Measurements from ENCODE around the gene ABHD16B. TPM values are rescaled to one million over a fixed set of nuclear protein-coding genes. Genes with fewer than 3 reads are reported as not detected.
"Not testable (repeated sequence)": the region's sequence is repeated elsewhere in the genome, so short reads cannot be mapped to it uniquely, and the experiment has no call there.

Gene ABHD16B
- total and polyA plus RNA-seq, 7 experiments from 2014 or later, result 0.24 to 1.1 (median 0.65) TPM; not detected in 4

GRCh38 chr20:63873477-63873971 is 12.2 kb downstream of the ABHD16B start:
- Mint-ChIP-seq H3K9me3 (no peaks in the 10 kb centered on the region), H3K27ac (peak overlapping the region in 1 of 9 donors; percentile 85), H3K27me3 (no peaks in the 10 kb centered on the region), H3K36me3 (peaks cover 10 to 37% (median 17%) of the 10 kb centered on the region in 5 donors), H3K4me1 (peaks cover 3 to 14% (median 6%) of the 10 kb centered on the region in 7 donors), H3K4me3 (peak overlapping the region in 1 of 10 donors; percentile 35)
- intact Hi-C loops (cut with micrococcal nuclease), result no loop called here
- POLR2A ChIA-PET, result interaction anchor here (2.8 kb wide), 1 partner anchor 9 kb away, joined by 11 read pairs; the partner anchor contains the start of gene TPD52L2
- ATAC-seq (peak; percentile 88), DNase-seq (peak in 1 of 9 donors; percentile 45)
- Histone ChIP-seq H3K27me3 (ENCODE audit: control insufficient read depth in 2 of 2, insufficient read depth in 2 of 2, low read length in 2 of 2) (no peaks in the 10 kb centered on the region), H3K9me3 (ENCODE audit: control insufficient read depth in 2 of 3, low read length in 3 of 3) (no peaks in the 10 kb centered on the region), H3K36me3 (ENCODE audit: control insufficient read depth in 2 of 3, insufficient read depth in 3 of 3, low read length in 3 of 3) (peaks cover 9 to 80% (median 18%) of the 10 kb centered on the region in 3 experiments), H3K4me3 (ENCODE audit: low read length) (no peak overlapping the region), H3K4me1 (ENCODE audit: control insufficient read depth in 2 of 2, insufficient read depth in 2 of 2, low read length in 2 of 2) (no peaks in the 10 kb centered on the region), H3K27ac (ENCODE audit: low read depth, low read length) (no peak overlapping the region)
- CTCF ChIA-PET, result interaction anchor here (0.6 kb wide), 1 partner anchor 1094 kb away, joined by 4 read pairs; no protein-coding TSS in a partner anchor

- H3K4me3 Mint-ChIP-seq; DNase-seq; H3K27me3 Mint-ChIP-seq; H3K9me3 ChIP-seq (ENCODE audit: control insufficient read depth in 2 of 3, low read length in 3 of 3); CTCF ChIA-PET; H3K27me3 ChIP-seq (ENCODE audit: control insufficient read depth in 2 of 2, insufficient read depth in 2 of 2, low read length in 2 of 2); H3K9me3 Mint-ChIP-seq; H3K4me3 ChIP-seq (ENCODE audit: low read length); intact Hi-C loops (cut with micrococcal nuclease); H3K4me1 ChIP-seq (ENCODE audit: control insufficient read depth in 2 of 2, insufficient read depth in 2 of 2, low read length in 2 of 2); H3K27ac ChIP-seq (ENCODE audit: low read depth, low read length): not testable (repeated sequence)
- H3K36me3 ChIP-seq (ENCODE audit: control insufficient read depth in 2 of 3, insufficient read depth in 3 of 3, low read length in 3 of 3), result peaks cover 9 to 73% (median 15%) of the 10 kb centered on the region in 3 experiments
- Mint-ChIP-seq H3K27ac (peak overlapping the region in 2 of 9 donors; percentile 43 to 53), H3K36me3 (peaks cover 7 to 34% (median 17%) of the 10 kb centered on the region in 5 donors), H3K4me1 (peaks cover 2 to 14% (median 4%) of the 10 kb centered on the region in 7 donors)
- POLR2A ChIA-PET, result interaction anchor here (0.8 to 2.8 kb wide), 2 partner anchors 9 to 217 kb away, joined by 4 to 11 read pairs; partner anchors contain the start of gene TPD52L2
- ATAC-seq, result peak; percentile 24
These were observed 12.9 kb downstream of the ABHD16B start for GRCh38 chr20:63874241-63874640.

GRCh38 chr20:63876489-63877036 is 15.3 kb downstream of the ABHD16B start:
- H3K4me3 ChIP-seq (ENCODE audit: low read length), result no peak overlapping the region
- ChIA-PET CTCF (no interaction called here), POLR2A (interaction anchor here (0.9 to 2.8 kb wide), 2 partner anchors 12 to 20 kb away, joined by 4 to 11 read pairs; partner anchors contain the start of gene TPD52L2)
- ATAC-seq (no peak), DNase-seq (no peak)
- H3K27me3 ChIP-seq (ENCODE audit: control insufficient read depth in 2 of 2, insufficient read depth in 2 of 2, low read length in 2 of 2), result no peaks in the 10 kb centered on the region
- H3K9me3 ChIP-seq (ENCODE audit: control insufficient read depth in 2 of 3, low read length in 3 of 3), result no peaks in the 10 kb centered on the region
- intact Hi-C loops (cut with micrococcal nuclease), result no loop called here
- peaks cover 4 to 63% (median 9%) of the 10 kb centered on the region in 3 experiments for H3K36me3 ChIP-seq (ENCODE audit: control insufficient read depth in 2 of 3, insufficient read depth in 3 of 3, low read length in 3 of 3)
- Mint-ChIP-seq H3K9me3 (no peaks in the 10 kb centered on the region), H3K27ac (no peak overlapping the region), H3K27me3 (no peaks in the 10 kb centered on the region), H3K4me3 (no peak overlapping the region), H3K36me3 (peaks cover 4 to 28% (median 14%) of the 10 kb centered on the region in 5 donors), H3K4me1 (peaks cover 0 to 14% (median 3%) of the 10 kb centered on the region in 7 donors)
- no peak overlapping the region for H3K27ac ChIP-seq (ENCODE audit: low read depth, low read length)
- no peaks in the 10 kb centered on the region for H3K4me1 ChIP-seq (ENCODE audit: control insufficient read depth in 2 of 2, insufficient read depth in 2 of 2, low read length in 2 of 2)

GRCh38 chr20:63877755-63878470 is 16.6 kb downstream of the ABHD16B start:
- peaks cover 0 to 10% (median 5%) of the 10 kb centered on the region in 7 donors for H3K4me1 Mint-ChIP-seq
- ATAC-seq (no peak), DNase-seq (no peak)
- ChIA-PET CTCF (no interaction called here), POLR2A (interaction anchor here (1.0 kb wide), 1 partner anchor 8 kb away, joined by 4 read pairs; no protein-coding TSS in a partner anchor)
- Histone ChIP-seq H3K4me1 (ENCODE audit: control insufficient read depth in 2 of 2, insufficient read depth in 2 of 2, low read length in 2 of 2) (no peaks in the 10 kb centered on the region), H3K9me3 (ENCODE audit: control insufficient read depth in 2 of 3, low read length in 3 of 3) (no peaks in the 10 kb centered on the region), H3K27me3 (ENCODE audit: control insufficient read depth in 2 of 2, insufficient read depth in 2 of 2, low read length in 2 of 2) (no peaks in the 10 kb centered on the region), H3K36me3 (ENCODE audit: control insufficient read depth in 2 of 3, insufficient read depth in 3 of 3, low read length in 3 of 3) (peaks cover 4 to 66% (median 9%) of the 10 kb centered on the region in 3 experiments), H3K27ac (ENCODE audit: low read depth, low read length) (no peak overlapping the region), H3K4me3 (ENCODE audit: low read length) (no peak overlapping the region)
- intact Hi-C loops (cut with micrococcal nuclease), result no loop called here
- H3K36me3 Mint-ChIP-seq, result peaks cover 4 to 28% (median 14%) of the 10 kb centered on the region in 5 donors
- no peaks in the 10 kb centered on the region for H3K27me3 Mint-ChIP-seq
- no peak overlapping the region for H3K27ac Mint-ChIP-seq
- no peaks in the 10 kb centered on the region for H3K9me3 Mint-ChIP-seq
- H3K4me3 Mint-ChIP-seq, result no peak overlapping the region

GRCh38 chr20:63878899-63879663 is 17.8 kb downstream of the ABHD16B start:
- H3K36me3 Mint-ChIP-seq, result peaks cover 4 to 24% (median 10%) of the 10 kb centered on the region in 5 donors
- no peaks in the 10 kb centered on the region for H3K9me3 Mint-ChIP-seq
- H3K27me3 ChIP-seq (ENCODE audit: control insufficient read depth in 2 of 2, insufficient read depth in 2 of 2, low read length in 2 of 2), result no peaks in the 10 kb centered on the region
- H3K27ac Mint-ChIP-seq, result no peak overlapping the region
- H3K4me1 ChIP-seq (ENCODE audit: control insufficient read depth in 2 of 2, insufficient read depth in 2 of 2, low read length in 2 of 2), result no peaks in the 10 kb centered on the region
- no peaks in the 10 kb centered on the region for H3K9me3 ChIP-seq (ENCODE audit: control insufficient read depth in 2 of 3, low read length in 3 of 3)
- ATAC-seq (no peak), DNase-seq (no peak)
- H3K4me1 Mint-ChIP-seq, result peaks cover 0 to 6% (median 3%) of the 10 kb centered on the region in 7 donors
- POLR2A ChIA-PET, result no interaction called here
- intact Hi-C loops (cut with micrococcal nuclease), result no loop called here
- CTCF ChIA-PET, result no interaction called here
- no peak overlapping the region for H3K4me3 ChIP-seq (ENCODE audit: low read length)
- H3K27me3 Mint-ChIP-seq, result no peaks in the 10 kb centered on the region
- H3K36me3 ChIP-seq (ENCODE audit: control insufficient read depth in 2 of 3, insufficient read depth in 3 of 3, low read length in 3 of 3), result peaks cover 0 to 69% (median 6%) of the 10 kb centered on the region in 3 experiments
- H3K27ac ChIP-seq (ENCODE audit: low read depth, low read length), result no peak overlapping the region
- no peak overlapping the region for H3K4me3 Mint-ChIP-seq

GRCh38 chr20:63880901-63881300 is 19.6 kb downstream of the ABHD16B start:
- H3K4me3 Mint-ChIP-seq; H3K27me3 ChIP-seq (ENCODE audit: control insufficient read depth in 2 of 2, insufficient read depth in 2 of 2, low read length in 2 of 2); H3K4me1 Mint-ChIP-seq; ATAC-seq; H3K9me3 Mint-ChIP-seq; CTCF ChIA-PET; H3K4me1 ChIP-seq (ENCODE audit: control insufficient read depth in 2 of 2, insufficient read depth in 2 of 2, low read length in 2 of 2); H3K9me3 ChIP-seq (ENCODE audit: control insufficient read depth in 2 of 3, low read length in 3 of 3); DNase-seq; H3K27me3 Mint-ChIP-seq; H3K27ac ChIP-seq (ENCODE audit: low read depth, low read length); intact Hi-C loops (cut with micrococcal nuclease); H3K27ac Mint-ChIP-seq; H3K4me3 ChIP-seq (ENCODE audit: low read length): not testable (repeated sequence)
- peaks cover 3 to 11% (median 6%) of the 10 kb centered on the region in 5 donors for H3K36me3 Mint-ChIP-seq
- peaks cover 0 to 71% (median 3%) of the 10 kb centered on the region in 3 experiments for H3K36me3 ChIP-seq (ENCODE audit: control insufficient read depth in 2 of 3, insufficient read depth in 3 of 3, low read length in 3 of 3)
- POLR2A ChIA-PET, result interaction anchor here (0.7 kb wide), 1 partner anchor 154 kb away, joined by 4 read pairs; no protein-coding TSS in a partner anchor
